HUES6 (cell line): Measurements from ENCODE around the gene FOXA1.
A peak's percentile ranks its signal among the peaks of the same experiment; 100 is the strongest.

Source experiments
- H3K27ac ChIP-seq: 2 replicates; pipeline ENCODE4 v1.7.0; 2013; ENCODE audit warnings: low read depth, mild to moderate bottlenecking, low read length, inconsistent platforms
- H3K27me3 ChIP-seq: 2 replicates; pipeline ENCODE4 v1.6.1; 2013; ENCODE audit warnings: low read length; ENCODE audit not compliant: control insufficient read depth, insufficient read depth
- H3K36me3 ChIP-seq: 2 replicates; pipeline ENCODE4 v1.6.1; 2013; ENCODE audit warnings: low read length; ENCODE audit not compliant: control insufficient read depth, insufficient read depth
- H3K4me1 ChIP-seq: 2 replicates; pipeline ENCODE4 v1.6.1; 2013; ENCODE audit warnings: low read length; ENCODE audit not compliant: control insufficient read depth, insufficient read depth
- H3K4me3 ChIP-seq: 2 replicates; pipeline ENCODE4 v1.5.1; 2013; ENCODE audit warnings: low read depth, low read length
- H3K9ac ChIP-seq: one replicate; pipeline ENCODE4 v1.6.1; 2013; ENCODE audit warnings: mild to moderate bottlenecking, low read length
- H3K9me3 ChIP-seq: 2 replicates; pipeline ENCODE4 v1.6.1; 2013; ENCODE audit warnings: low read depth, low read length; ENCODE audit not compliant: control insufficient read depth, insufficient read depth

The FOXA1 gene

GRCh38 chr14:37601865-37602264, 6.8 kb upstream of the FOXA1 start:
- Histone ChIP-seq H3K4me1 (peaks cover 16% of the 10 kb centered on the region), H3K27me3 (peaks cover 100% of the 10 kb centered on the region)

DNA sequence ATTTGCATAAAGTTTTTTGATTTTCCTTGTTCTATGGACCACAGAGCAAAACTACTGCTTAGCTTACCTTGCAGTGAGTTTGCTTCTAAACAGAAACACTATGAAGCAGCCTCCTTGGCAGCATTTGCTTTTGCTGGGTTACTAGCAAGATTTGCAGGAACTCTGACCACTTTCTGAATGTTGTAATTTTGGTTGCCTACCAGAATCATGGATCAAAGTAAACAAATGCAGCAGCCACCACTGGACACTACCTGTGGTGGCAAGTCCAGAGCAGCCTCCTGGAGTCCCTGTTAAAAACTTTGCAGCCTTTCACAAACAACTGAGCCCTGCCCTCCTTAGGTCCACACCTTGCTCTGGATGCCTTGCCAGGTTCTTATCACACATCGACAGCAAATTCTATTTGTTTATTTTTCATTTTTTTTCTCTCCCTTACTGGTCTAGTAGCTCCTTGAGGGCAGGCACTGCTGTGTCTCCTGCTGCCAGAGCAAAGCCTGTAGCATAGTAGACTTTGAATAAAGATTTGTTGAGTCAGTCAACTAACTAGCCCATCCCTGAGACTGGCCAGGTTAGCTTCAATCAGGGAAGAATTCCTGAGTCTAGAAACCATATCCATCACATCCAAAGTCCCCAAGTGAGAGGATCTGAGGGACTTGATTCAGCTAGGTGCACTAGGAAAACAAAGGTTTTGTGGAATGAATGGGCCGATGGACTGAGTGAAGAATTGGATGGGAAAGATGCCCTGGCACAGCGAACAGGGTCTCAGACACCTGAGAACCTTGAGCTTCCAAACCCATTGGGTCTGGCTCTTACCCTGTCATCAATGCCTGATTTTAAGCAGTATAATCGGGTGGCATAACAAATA, 6.1 kb upstream of the FOXA1 start:
- no peak overlapping the region for H3K9ac ChIP-seq
- no peak overlapping the region for H3K27ac ChIP-seq
- H3K4me3 ChIP-seq: no peak overlapping the region
- no peaks in the 10 kb centered on the region for H3K36me3 ChIP-seq
- H3K27me3 ChIP-seq: peaks cover 100% of the 10 kb centered on the region
- peaks cover 16% of the 10 kb centered on the region for H3K4me1 ChIP-seq
- no peaks in the 10 kb centered on the region for H3K9me3 ChIP-seq

More at GRCh38 chr14:37601865-37602264, 6.8 kb upstream of the FOXA1 start:
- Histone ChIP-seq H3K4me3 (no peak overlapping the region), H3K27ac (no peak overlapping the region), H3K9ac (no peak overlapping the region), H3K36me3 (no peaks in the 10 kb centered on the region), H3K9me3 (no peaks in the 10 kb centered on the region)

- Histone ChIP-seq H3K9me3 (no peaks in the 10 kb centered on the region), H3K27ac (no peak overlapping the region), H3K4me1 (peaks cover 16% of the 10 kb centered on the region), H3K27me3 (peaks cover 100% of the 10 kb centered on the region), H3K4me3 (peak overlapping the region; percentile 55), H3K9ac (peak overlapping the region; percentile 9), H3K36me3 (no peaks in the 10 kb centered on the region)
Observed at GRCh38 chr14:37599507-37600368, 4.7 kb upstream of the FOXA1 start.

GRCh38 chr14:37598747-37599506, 3.9 kb upstream of the FOXA1 start:
- no peaks in the 10 kb centered on the region for H3K9me3 ChIP-seq
- no peak overlapping the region for H3K9ac ChIP-seq
- peaks cover 16% of the 10 kb centered on the region for H3K4me1 ChIP-seq
- peaks cover 100% of the 10 kb centered on the region for H3K27me3 ChIP-seq
- peak overlapping the region; percentile 55 for H3K4me3 ChIP-seq
- no peak overlapping the region for H3K27ac ChIP-seq
- no peaks in the 10 kb centered on the region for H3K36me3 ChIP-seq

DNA sequence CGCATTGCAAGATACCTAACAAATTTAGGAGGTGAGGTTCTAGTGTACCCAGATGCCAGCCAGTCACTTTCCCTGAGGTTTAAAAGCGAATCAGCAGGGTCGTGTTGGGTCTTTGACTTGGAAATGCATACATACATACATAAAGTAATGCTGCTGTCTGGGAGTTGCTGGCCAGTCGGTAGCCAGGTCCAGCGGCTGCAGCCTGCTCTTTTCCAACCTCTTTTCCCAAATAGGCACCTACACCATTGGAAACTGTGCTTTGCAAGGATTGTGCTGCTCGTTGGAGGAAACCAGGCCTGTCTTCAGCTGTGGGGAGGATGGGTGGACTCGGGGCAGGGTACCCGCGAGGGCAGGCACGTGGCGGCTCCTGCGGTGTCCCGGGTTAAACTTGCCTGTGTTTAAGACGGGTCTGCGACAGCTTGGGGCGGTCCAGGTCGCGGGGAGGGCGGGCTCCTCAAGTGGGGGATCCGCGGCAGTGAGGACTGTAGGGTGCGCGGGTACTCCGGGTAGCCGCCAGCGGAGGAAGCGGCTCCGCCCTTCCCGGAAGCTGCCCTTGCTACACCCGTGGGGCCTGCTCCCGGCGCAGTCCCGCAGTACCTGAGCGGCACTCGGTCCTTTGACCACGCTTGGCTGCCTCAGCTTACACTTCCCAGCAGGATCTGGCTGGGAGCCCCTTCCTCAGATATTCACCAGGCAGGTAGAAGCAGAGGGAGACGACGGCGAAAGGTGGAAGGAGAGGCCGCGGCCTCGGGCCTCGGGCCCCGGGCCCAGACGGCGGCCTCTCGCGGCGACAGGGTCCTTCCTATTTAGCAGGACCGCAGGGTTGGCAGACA, 3.1 kb upstream of the FOXA1 start:
- H3K4me3 ChIP-seq: peak overlapping the region; percentile 55

DNA sequence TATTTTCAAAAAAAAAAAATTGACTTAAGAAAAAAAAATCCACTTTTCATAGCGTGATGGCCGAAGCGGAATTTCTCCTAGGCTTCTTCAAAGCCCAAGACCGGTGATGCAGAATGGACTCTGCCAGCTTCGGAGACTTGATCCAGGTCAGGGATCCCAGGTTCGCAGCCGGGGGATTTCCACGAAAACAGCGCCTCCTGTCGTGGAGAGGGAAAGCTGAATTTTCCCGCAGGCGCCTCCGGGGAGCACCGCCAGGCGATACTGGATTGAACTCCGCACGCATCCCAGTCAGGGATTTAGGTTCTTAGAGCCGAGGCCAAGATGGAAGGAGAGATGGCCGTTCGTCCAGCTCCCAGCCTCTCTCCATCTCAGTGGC, 2.5 kb upstream of the FOXA1 start:
- H3K9me3 ChIP-seq: no peaks in the 10 kb centered on the region
- peaks cover 16% of the 10 kb centered on the region for H3K4me1 ChIP-seq
- H3K9ac ChIP-seq: no peak overlapping the region
- no peaks in the 10 kb centered on the region for H3K36me3 ChIP-seq
- H3K4me3 ChIP-seq: peak overlapping the region; percentile 55
- no peak overlapping the region for H3K27ac ChIP-seq
- H3K27me3 ChIP-seq: peaks cover 100% of the 10 kb centered on the region

More for the DNA sequence above, 3.1 kb upstream of the FOXA1 start:
- Histone ChIP-seq H3K9ac (no peak overlapping the region), H3K27ac (no peak overlapping the region), H3K9me3 (no peaks in the 10 kb centered on the region), H3K4me1 (peaks cover 16% of the 10 kb centered on the region), H3K27me3 (peaks cover 100% of the 10 kb centered on the region), H3K36me3 (no peaks in the 10 kb centered on the region)

- no peak overlapping the region for H3K4me3 ChIP-seq
- H3K27me3 ChIP-seq: peaks cover 100% of the 10 kb centered on the region
- H3K36me3 ChIP-seq: no peaks in the 10 kb centered on the region
- H3K4me1 ChIP-seq: peaks cover 16% of the 10 kb centered on the region
- no peak overlapping the region for H3K9ac ChIP-seq
- H3K9me3 ChIP-seq: no peaks in the 10 kb centered on the region
- H3K27ac ChIP-seq: no peak overlapping the region
Observed at GRCh38 chr14:37596790-37597472, 1.9 kb upstream of the FOXA1 start.

DNA sequence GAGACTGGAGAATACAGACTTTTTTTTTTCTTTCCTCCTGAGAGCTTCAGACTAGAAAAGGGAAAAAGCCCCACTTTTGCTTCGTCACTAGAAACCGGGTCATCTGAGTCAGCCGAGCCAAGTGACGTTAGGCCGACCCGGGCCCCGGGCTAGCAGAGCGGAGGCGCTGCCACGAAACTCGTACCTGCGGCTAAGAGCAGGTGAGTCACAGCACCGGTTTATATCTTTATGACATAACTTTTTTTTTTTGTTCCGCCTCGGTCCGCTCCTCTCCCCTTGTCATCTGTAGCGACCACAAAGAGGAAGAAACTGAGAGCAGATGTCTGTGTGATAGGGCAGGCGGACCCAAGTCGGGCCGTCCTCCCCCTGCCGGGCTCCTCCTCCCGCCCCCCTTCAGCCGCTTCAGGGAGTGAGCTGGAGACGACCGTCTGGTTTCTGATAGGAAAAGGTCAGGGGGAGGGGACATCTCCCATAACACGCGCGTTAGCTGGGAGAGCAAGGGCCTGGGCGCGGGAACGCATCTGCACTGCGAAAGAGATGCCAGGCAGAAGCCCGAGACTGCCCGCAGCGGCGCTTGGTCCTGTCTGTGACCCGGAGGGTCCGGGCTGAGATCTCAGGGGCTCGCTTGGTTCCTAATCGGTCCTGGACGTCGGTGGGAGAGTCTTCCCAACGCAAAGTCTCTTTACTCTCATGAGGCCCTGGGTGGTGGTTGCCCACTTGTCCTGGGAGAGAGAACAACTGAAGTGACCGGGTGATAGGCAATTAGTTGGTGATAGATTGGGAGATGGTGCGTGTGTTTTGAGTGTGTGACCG, 966 bp upstream of the FOXA1 start:
- H3K9ac ChIP-seq: no peak overlapping the region
- H3K27me3 ChIP-seq: peaks cover 100% of the 10 kb centered on the region
- H3K4me1 ChIP-seq: peaks cover 21% of the 10 kb centered on the region
- H3K27ac ChIP-seq: no peak overlapping the region
- no peaks in the 10 kb centered on the region for H3K9me3 ChIP-seq
- no peaks in the 10 kb centered on the region for H3K36me3 ChIP-seq
- peak overlapping the region; percentile 54 for H3K4me3 ChIP-seq

GRCh38 chr14:37594238-37594970, 645 bp downstream of the FOXA1 start:
- Histone ChIP-seq H3K9me3 (no peaks in the 10 kb centered on the region), H3K9ac (no peak overlapping the region), H3K4me3 (peak overlapping the region; percentile 54), H3K27me3 (peaks cover 100% of the 10 kb centered on the region), H3K4me1 (peaks cover 24% of the 10 kb centered on the region), H3K27ac (no peak overlapping the region), H3K36me3 (no peaks in the 10 kb centered on the region)
